ENCODE results near the gene KLHL21. TPM values are rescaled to one million over a fixed set of nuclear protein-coding genes. Genes with fewer than 3 reads are reported as not detected.
"Not testable (repeated sequence)": the region's sequence is repeated elsewhere in the genome, so short reads cannot be mapped to it uniquely, and the experiment has no call there.

KLHL21 gene
- polyA plus RNA-seq, 1 donor = 13.1 TPM

DNA sequence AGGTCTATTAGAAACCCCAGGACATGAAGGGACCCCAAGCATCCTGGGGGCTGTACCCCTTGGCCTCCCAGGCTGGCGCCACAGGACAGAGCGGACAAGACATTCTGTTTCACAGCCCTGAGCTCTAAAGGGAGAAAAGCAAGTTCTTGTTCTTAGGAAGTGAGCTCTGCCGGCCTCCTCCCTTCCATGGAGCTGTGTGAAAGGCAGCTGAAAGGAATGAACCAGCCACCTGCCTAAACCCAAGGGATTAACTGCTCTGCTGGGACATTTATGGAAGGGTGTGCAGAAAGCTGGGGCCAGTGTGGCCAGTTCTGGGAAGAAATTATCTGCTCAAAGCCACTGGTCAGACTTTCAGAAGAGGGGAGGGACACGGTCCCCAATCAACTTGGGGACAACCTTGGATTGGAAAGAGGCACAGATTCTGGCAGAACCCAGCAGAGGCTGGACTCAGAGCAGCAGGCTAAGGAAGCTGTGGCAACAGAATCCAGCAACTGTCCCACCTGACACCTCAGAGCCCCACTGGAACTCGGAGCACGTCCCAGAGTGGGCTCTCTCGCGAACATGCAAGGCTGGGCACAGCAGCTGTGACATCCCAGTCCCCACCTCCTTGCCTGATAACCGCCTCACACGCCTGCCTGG, 2.1 kb downstream of the KLHL21 start:
- DNase-seq = no peak

DNA sequence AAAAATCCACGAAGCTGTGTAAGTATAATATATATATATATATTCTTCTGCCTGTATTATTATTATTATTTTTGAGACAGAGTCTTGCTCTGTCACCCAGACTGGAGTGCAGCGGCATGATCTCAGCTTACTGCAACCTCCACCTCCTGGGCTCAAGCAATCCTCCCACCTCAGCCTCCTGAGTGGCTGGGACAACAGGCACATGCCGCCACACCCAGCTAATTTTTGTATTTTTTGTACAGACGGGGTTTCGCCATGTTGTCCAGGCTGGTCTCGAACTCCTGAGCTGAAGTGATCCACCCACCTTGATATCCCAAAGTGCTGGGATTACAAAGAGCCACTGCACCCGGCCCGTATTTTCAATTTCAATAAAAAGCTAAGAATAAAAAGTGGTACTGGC, 2.7 kb downstream of the KLHL21 start:
- DNase-seq = not testable (repeated sequence)

DNA sequence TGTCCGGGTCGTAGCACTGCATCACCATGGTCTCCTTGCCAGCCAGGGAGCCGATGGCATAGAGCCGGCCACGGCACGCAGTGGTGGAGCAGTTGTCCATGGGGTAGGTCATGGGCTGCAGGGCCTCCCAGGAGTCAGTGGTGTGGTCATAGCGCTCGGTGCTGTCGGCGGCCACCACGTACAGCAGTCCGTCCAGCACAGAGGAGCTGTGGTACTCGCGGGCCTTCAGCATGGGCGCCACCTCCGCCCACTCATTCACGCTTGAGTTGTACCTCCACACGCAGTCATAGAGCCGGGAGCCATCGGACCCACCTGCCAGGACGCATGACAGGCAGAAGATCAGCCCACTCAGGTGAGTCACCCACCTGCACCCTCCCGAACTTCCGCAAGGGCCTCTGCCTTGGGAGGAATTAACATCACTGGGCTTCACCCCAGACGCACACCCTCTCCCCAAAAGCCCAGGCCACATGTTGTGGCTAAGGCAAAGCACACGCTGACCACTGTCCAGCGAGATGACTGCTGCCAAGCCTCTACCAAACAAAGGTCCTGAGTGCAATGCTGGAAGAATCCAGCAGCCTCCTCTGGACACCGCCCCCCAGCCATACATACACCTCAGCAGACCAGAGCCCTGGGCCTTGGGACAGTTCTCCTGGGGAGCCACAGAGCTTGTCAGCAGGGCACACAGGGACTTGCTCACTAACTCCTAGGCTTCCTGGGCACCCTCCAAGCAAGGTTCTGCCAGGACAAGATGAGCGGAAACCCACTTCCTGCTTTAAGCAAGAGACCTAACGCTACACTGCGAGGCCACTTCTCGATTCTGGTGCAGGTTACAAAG, 3.3 kb downstream of the KLHL21 start:
- no peak for DNase-seq

DNA sequence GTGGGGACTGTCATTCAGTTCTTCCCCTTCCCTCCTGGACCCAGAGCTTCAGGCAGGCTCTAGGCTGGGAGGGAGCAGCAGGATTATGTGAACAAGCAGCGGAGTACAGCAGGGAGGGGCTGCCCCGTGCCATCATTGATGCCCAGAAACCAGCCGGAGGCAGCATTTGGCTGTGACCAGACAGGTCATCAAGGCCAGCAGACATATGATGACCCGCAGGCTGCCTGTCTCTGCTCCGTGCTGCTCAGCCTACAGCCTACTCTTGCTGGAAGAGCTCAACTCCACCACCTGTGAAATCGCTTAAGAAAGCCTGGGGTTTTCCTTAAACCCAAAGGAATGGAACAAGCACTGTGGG, 4.9 kb downstream of the KLHL21 start:
- no peak for DNase-seq

DNA sequence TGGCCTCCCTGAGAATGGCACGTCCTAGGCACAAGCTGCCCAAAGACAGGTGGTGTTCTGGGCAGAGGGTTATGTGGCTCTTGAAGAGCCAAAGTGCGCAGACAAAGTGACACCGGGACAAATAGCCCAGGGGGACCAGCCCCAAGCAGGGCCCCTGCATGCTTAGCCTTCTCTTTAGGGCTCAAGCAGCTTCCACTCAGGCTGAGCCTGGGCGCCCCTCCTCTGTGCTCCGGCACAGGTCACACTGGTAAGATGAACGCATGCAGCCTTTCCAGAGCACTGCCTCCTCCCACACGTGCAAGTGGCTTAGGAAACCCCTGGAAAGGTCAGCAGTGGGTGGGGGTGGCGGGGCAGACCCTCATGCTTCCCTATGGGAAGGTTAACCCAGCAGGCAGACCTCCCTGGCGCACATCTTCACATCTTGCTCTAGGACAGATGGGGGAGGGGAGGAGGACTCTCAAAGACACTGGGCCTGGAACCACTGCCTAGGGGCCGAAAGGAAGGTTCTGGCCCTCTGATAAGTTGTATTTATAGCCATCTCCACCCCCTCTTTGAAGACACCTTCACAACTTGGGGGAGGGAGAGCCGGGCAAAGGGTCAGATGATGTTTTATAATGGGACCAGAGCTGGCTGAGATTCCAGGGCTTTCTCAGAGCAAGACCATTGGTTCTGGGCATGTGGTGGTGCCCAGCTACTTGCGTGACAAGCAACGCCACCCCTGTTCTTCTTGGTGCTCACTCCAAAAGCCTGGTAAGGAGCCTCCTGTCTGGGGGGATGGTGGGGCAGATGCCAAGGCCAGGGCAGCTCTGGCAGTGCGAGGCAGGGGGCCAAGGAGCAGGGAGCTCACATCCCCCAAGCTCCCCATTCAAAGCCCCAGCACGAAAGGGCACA, 5.5 kb downstream of the KLHL21 start:
- DNase-seq = no peak

DNA sequence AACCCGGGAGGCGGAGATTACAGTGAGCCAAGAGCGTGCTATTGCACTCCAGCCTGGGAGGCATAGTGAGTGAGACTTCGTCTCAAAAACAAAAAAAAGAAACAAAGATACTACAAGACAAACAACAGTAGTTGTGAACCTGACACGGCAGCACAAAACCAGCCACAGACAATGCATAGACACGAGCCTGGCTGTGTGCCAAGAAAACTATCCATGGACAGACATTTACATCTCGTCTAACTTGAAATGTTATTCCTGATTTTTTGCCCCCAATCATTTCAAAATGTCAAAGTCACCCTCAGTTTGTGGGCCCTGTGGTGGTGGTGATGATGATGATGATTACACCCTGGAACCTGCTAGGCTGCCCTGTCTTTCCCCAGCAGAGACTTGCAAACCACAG, 6.3 kb downstream of the KLHL21 start:
- no peak for DNase-seq

DNA sequence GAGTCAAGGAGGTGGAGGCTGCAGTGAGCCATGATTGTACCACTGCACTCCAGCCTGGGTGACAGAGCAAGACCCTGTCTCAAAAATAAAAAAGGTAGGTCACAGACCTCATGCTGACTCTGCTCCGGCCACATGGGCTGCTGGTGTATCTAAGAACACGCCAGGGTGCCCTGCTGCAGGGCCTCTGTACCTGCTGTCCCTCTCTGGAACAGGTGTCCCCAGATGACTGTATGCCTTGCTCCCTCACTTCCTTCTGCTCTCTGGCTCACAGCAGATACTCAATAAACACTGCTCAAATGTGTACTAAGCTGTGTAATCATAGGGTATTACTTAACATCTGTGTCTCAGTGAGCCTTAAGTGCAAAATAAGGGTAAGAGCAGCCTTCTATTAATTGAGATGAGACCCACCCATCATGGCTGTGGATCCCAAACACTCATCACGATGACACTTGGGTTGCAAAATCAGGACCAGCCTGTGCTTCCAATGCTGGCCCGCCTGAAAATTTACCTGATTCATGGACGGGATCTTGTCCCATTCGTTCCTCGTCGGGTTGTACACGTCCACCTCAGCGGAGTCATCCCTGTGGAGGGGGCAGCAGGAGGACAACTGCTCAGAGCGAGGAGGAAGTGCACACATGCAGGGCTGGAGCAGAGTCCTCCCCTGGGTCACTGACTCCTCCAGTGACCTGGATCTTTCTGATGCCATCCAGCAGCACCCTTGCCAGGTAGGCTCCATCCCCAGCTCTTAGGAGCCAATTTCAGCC, 7.5 kb downstream of the KLHL21 start:
- DNase-seq = no peak

DNA sequence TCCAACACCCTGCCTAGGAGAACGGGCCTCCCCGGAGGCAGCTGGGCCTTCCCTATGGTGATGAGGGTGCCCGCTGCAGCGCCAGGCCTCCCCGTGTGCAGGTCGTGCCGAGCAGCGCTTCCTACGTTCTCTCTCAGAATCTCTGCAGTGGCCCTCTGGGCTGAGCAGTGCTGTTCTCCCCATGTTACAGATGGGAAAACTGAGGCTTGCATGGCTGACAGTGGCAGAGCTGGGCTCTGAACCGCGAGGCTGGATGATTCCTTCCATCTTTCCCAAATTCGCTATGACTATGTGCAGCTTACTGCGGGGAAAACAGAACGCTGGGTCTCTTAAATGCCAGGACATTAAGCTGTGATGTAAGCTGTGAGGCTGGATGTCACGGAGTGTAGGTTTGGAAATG, 8.9 kb downstream of the KLHL21 start:
- DNase-seq = no peak

DNA sequence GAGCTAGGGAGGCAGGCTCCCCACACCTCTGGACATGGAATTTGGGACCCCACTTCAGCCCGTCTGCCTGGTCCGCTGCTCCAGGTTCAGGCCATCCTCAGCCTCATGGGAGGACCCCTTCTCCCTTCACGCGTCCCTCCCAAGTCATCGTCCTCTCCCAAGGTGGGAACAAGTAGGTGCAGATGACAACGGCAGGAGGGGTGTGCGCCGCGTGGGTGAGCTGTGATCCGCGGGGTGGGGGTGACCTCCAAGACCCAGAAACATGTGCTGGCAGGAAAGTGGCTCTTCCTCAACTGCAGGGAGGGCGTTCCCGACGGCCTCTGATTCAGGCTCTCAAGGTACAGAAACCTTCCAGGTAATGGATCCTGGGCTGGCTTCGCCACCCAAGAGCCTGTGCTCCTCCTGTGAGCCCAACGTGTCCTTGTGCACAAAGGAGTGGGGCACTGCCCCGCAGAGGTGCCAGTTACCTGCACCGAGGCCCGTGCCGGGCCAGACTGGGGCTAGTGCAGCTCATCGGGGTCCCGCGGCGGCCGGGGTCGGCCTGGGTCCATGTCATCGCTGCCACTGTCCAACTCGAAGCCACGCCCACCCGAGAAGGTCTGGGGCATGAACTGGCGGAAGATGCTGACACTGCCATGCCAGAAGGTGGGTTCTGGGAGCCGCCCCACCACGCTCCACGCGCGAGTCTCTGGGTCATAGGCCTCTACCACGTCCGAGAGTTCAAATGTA, 9.6 kb downstream of the KLHL21 start:
- DNase-seq = no peak

DNA sequence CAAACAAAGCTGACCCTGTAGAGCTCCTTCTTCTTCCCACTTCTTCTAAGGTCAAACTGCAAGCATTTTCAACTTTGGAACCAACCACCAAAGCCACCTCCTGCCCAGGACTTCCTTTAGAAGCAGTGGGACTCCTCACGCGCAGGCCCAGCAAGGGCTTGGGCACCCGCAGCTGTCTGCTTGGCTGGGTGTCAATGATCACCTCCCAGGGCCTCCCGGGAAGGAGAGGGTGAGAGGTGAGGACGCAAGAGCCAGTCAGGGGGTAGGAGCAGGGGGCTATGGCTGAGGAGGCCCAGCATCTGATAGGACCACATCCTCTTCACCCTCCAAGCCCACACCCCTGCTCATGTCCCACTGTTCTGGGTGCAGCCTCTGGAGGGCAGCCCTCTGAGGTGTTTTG, 10.2 kb downstream of the KLHL21 start:
- DNase-seq = no peak

DNA sequence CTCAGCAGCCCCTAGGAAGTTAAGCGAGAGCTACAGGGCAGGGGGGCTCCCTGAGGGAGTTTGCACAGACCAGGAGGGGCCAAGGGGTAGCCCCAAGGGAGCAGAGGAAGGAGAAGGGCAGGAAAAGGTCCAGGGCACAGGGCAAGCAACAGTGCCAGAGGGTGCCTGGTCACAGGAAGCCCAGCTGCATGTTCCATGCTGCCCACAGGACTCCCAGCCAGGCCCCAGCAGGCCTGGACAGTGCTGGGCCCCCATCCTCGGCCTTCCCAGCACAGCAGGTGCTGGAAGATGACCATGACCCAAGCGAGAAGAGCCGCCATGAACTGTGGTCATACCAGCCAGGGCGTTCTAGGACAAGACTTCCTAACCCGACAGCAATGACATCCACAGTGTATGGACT, 11.0 kb downstream of the KLHL21 start:
- DNase-seq = no peak

DNA sequence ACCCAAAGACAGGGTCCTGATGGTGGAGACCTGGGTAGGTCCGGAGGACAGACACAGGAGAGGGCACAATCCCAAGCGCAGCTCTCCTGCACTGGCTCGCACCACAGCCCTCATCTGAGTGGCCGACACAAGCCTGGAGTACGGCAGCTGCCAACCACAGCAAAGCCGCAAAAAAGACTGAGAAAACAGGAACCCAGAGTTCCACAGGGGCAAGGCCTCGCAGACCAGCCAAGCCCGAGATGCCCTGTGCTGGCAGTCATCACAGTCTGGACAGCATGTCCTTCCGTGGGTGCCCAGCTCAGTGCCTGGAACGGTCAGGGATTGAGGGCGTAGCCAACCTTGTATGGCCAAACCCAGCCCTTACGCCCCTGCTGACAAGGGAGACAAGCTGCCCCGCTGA, 11.4 kb downstream of the KLHL21 start:
- no peak for DNase-seq

DNA sequence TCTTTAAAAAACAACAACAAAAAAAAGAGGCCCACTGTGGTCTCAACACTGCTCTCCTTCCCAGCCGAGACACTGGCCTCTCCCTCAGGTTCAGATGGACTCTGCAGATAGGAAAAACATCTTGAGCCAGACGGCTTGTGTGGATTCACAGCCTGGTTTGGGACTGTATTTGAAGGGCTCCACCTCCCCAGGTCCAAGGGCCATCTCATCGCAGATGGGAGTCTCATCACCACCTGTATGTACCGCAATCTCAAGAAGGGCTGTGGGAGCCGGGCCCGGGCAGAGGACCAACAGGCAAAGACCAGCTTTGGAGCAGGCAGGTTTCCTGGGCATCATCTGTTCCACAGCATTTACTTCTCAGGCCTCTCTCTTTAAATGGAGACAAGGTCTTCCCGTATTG, 12.6 kb downstream of the KLHL21 start:
- no peak for DNase-seq

DNA sequence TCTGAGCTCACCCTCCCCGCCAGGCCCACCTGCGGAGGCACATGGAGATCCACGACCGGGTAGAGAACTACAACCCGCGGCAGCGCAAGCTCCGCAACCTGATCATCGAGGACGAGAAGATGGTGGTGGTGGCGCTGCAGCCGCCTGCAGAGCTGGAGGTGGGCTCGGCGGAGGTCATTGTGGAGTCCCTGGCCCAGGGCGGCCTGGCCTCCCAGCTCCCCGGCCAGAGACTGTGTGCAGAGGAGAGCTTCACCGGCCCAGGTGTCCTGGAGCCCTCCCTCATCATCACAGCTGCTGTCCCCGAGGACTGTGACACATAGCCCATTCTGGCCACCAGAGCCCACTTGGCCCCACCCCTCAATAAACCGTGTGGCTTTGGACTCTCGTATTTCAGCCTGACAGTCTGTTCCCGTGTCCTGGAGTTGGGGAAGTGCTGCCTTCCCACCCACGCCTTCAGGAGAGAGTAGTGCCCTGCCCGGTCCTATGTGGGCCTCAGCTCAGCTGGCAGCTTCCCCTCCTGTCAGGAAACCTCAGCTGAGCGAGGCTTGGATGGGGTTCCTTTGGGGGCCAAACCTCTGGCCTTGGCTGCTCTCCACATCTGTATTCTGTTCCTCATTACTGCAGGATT, 13.7 kb downstream of the KLHL21 start:
- DNase-seq = no peak

DNA sequence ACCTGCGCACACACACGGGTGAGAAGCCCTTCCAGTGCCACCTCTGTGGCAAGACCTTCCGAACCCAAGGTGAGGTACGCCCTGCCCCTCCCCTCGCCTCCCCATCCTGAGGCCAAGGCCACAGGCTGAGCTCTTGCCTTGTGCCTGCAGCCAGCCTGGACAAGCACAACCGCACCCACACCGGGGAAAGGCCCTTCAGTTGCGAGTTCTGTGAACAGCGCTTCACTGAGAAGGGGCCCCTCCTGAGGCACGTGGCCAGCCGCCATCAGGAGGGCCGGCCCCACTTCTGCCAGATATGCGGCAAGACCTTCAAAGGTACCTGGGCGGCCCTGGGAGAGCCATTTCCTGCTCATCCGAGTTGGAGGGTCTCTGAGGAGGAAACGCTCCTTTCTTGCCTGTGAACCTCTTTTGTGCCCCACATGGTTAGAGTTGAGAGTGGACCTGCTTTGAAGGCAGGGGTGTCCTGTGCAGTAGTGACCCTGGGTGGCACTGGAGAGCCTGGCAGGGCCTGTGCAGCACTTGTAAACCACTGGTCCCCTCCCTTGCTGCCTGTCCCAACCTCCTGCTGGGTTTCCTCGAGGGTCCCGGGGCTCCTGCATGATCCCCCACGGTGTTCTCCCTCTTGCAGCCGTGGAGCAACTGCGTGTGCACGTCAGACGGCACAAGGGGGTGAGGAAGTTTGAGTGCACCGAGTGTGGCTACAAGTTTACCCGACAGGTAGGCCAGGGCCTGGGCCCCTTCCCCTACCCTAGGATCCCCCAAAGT, 14.4 kb downstream of the KLHL21 start:
- DNase-seq = no peak

DNA sequence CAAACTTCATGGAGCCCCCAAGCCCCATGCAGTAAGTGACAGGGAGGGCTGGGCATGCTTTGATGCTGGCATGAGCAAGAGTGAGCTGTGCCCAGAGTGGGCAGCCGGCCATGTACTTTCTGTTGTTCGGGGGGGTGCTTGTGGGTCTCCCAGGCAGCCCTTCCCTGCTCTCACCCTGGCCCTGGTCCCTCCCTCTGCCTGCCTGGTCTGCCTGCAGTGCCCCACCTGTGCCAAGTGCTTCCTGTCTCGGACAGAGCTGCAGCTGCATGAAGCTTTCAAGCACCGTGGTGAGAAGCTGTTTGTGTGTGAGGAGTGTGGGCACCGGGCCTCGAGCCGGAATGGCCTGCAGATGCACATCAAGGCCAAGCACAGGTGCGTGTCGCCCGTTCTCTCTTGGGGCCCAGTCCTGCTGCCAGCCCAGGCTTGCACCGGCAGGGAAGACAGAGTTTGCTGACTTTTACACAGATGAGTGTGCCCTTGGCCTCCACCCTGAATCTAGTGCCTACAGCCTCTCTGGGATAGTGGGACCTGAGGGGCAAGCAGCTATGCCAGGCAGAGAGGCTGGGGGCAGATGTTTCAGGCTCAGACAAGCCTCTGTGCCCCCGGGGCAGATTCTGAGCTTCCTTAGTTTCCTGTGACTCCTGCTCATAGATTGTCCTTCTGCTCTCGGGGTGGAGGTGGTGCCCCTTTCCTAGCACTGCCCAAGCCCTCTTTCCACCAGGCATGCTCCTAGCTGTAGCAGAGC, 15.2 kb downstream of the KLHL21 start:
- DNase-seq = no peak

DNA sequence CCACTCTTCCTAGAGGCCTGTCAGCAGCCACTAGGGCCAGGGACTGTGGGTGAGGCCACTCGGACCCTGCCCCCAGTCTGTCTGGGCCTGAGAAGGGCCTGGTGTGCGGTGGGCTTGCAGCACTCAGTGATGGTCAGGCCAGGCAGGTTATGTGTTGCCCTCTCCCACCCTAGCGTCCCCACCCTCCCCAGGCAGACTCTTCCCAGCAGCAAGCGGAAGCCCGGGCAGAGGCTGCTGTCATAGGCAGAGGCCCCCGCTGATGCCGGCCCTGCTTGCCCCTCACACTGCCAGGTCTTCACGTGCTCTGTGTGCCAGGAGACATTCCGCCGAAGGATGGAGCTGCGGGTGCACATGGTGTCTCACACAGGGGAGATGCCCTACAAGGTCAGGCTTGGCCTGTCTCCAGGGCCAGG, 16.3 kb downstream of the KLHL21 start:
- no peak for DNase-seq

DNA sequence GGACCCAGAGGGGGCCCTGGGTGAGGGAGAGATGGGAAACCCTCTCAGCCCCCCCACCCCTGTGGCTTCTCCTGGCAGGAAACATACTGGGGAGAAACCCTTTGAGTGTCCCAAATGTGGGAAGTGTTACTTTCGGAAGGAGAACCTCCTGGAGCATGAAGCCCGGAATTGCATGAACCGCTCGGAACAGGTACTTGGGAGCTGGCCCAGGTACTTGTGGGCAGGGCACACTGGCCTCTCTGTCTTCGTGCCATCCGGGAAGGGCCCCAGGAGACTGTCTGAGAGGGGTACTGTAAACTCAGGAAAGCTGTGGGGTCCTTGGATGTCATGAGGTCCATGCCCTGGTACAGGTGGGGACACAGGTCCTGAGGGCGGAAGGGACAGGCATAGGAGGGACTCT, 16.8 kb downstream of the KLHL21 start:
- DNase-seq = no peak

DNA sequence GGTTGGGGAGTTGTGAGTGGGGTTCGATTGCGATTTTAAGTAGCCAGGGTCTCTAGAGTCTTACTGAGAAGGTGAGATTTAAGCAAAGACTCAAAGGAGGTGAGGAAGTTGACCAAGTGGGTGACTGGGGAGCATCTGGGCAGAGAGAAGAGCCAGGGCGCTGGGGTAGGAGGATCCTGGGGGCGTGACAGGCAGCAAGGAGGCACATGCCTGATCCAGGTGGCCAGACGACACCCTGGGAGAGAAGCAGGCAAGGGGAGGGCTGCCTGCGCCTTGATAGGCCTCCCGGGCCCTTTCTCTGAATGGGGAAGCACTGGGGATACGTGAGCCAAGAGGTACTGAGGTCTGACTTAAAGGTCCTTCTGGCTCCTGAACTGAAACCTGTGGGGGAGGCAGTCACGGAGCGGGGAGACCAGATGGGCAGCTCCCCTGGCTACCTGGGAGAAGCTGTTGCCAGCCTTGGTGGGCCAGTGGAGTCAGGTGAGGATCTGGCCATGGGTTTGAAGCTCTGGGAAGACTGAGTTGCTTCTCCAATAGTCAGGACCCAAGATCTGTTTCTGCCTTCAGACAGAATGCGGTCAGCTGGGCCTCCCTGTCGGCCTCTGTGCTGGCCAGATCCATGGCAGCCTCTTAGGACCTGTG, 17.5 kb downstream of the KLHL21 start:
- DNase-seq = no peak
